HG03342 (cell line): ENCODE data around the gene P4HA1.

Experiments
- ATAC-seq: cut with Tn5 transposase; IDR thresholded peaks from one replicate; pipeline ENCODE4 v1.9.1; 2021; ENCODE audit warnings: mild to moderate bottlenecking, moderate library complexity; ENCODE audit not compliant: unreplicated experiment

Gene P4HA1

DNA sequence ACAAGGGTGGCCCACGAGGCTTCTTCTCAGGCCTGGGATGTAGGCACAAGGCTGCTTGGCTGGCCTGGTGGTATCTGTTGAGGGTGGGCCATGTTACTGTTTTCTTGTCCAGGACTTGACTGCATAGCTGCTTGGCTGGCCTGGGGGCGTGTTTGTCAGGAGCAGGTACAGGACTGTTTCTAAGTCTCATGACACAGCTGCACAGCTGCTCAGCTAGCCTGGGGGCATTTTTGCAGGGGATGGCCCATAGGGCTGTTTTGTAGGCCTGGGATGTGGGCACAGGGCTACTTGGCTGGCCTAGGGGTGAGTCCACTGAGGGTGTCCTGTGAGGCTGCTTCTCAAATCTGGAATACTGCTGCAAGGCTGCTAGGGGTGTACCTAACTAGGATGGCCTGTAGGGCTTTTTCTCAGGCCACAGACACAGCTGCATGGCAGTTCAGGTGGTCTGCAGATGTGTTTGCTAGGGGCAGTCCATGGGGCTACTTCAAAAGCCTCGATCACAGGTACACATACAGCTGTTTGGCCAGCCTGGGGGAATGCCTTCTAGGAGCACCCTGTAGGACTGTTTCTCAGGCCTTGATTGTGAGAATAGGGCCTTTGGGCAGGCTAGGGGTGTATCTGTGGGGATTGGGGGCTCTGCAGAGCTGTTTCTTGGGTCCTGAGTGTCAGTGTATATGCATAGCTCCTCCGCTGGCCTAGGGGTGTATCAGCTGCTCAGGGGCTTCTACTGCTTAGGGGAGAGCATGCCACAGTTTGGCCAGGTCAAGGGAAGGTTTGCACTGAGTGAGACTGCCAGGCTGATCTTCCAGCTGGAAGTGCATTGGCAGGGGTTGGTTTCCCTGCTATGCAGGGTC is 115.4 kb downstream of the P4HA1 start:
- ATAC-seq, result no peak

DNA sequence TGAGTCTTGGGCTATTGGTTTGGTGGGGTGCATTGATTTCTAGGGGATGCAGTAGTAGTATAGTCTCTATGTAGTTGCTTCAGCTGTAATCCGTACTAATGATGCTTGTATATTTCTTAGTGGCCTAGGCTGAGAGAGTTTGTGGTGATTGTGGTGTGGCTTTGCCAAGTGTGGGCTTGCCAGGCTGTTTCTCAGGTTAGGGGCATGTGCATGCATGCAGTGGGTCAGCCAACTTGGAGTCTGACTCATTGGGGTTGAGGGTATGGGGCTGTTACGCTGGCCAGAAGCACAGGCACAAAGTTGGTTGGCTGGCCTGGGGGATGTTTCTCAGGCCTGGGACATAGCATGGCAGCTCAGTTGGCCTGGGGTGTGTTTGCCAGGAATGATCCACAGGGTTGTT is 116.3 kb downstream of the P4HA1 start:
- no peak for ATAC-seq

DNA sequence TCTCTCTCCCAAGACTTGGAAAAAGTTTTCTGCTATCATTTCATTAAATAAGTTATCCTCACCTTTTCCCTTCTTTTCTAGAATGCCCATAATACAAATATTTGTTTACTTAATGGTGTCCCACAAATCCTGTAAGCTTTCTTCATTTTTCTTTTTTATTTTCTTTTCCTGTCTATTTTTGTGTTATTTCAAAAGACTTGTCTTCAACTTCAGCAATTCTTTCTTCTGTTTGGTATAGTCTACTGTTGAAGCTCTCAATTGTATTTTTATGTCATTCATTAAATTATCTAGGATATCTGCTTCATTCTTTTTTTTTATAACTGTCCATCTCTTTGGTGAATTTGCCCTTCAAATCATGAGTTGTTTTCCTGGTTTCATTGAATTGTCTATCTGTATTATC is 117.0 kb downstream of the P4HA1 start:
- ATAC-seq, result no peak

DNA sequence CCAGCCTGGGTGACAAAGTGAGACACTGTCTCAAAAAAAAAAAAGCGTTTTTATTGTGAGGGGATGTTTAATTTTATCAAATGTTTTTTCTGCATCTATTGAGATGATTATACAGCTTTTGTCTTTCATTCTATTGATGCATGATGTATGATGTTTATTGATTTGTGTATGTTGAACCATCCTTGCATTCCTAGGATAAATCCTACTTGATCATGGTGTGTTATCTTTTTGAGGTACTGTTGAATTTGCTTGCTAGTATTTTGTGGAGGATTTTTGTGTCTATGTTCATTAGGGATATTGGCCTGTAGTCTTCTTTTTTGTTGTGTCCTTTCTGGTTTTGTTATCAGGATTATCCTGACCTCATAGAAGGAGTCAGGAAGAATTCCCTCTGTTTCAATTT is 119.8 kb downstream of the P4HA1 start:
- no peak for ATAC-seq
